Nephron (organoid): ENCODE measurements around the gene SEMA3G.
A peak's percentile ranks its signal among the peaks of the same experiment; 100 is the strongest.

ENCODE experiments used
- H3K27ac Mint-ChIP-seq, 3 experiments: 2 replicates each; pipeline ENCODE4 v1.8.0; 2020; ENCODE audit warnings: mixed read lengths in 3 of 3, mild to moderate bottlenecking in 2 of 3, moderate library complexity in 1 of 3
- H3K27me3 Mint-ChIP-seq: 2 replicates; pipeline ENCODE4 v1.8.0; 2021; ENCODE audit warnings: low read depth, mild to moderate bottlenecking, moderate library complexity, mixed read lengths
- H3K36me3 Mint-ChIP-seq: 2 replicates; pipeline ENCODE4 v1.8.0; 2020; ENCODE audit warnings: low read depth, mixed read lengths
- H3K4me1 Mint-ChIP-seq: 2 replicates; pipeline ENCODE4 v1.8.0; 2020; ENCODE audit warnings: mixed read lengths
- H3K4me3 Mint-ChIP-seq, 3 experiments: 2 replicates each; pipeline ENCODE4 v1.8.0; 2020; ENCODE audit warnings: mild to moderate bottlenecking in 3 of 3, mixed read lengths in 3 of 3, moderate library complexity in 2 of 3
- H3K9me3 Mint-ChIP-seq: 2 replicates; pipeline ENCODE4 v1.8.0; 2020; ENCODE audit warnings: mixed read lengths
- TF ChIP-seq, protein P1 (sequence below), 3 experiments: fragments of 200-600 bp; sonication (generic); IDR thresholded peaks; one replicate each; pipeline ENCODE4 v1.5.0; 2021; ENCODE audit warnings: antibody characterized with exemption in 3 of 3; ENCODE audit not compliant: unreplicated experiment in 3 of 3

The SEMA3G gene

GRCh38 chr3:52438579-52439425 is 6.1 kb downstream of the SEMA3G start:
- H3K4me1 Mint-ChIP-seq: peaks cover 17% of the 10 kb centered on the region
- no peak overlapping the region for H3K27ac Mint-ChIP-seq
- TF ChIP-seq, protein P1, sequence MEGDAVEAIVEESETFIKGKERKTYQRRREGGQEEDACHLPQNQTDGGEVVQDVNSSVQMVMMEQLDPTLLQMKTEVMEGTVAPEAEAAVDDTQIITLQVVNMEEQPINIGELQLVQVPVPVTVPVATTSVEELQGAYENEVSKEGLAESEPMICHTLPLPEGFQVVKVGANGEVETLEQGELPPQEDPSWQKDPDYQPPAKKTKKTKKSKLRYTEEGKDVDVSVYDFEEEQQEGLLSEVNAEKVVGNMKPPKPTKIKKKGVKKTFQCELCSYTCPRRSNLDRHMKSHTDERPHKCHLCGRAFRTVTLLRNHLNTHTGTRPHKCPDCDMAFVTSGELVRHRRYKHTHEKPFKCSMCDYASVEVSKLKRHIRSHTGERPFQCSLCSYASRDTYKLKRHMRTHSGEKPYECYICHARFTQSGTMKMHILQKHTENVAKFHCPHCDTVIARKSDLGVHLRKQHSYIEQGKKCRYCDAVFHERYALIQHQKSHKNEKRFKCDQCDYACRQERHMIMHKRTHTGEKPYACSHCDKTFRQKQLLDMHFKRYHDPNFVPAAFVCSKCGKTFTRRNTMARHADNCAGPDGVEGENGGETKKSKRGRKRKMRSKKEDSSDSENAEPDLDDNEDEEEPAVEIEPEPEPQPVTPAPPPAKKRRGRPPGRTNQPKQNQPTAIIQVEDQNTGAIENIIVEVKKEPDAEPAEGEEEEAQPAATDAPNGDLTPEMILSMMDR (IDR thresholded peaks at IDR 0.05; ENCODE audit: unreplicated experiment in 3 of 3): no peak
- H3K9me3 Mint-ChIP-seq: no peaks in the 10 kb centered on the region
- H3K4me3 Mint-ChIP-seq: no peak overlapping the region
- H3K27me3 Mint-ChIP-seq: no peaks in the 10 kb centered on the region
- no peaks in the 10 kb centered on the region for H3K36me3 Mint-ChIP-seq

GRCh38 chr3:52438104-52438376 is 6.9 kb downstream of the SEMA3G start:
- no peaks in the 10 kb centered on the region for H3K36me3 Mint-ChIP-seq
- H3K4me3 Mint-ChIP-seq: no peak overlapping the region
- H3K27ac Mint-ChIP-seq: no peak overlapping the region
- TF ChIP-seq, protein P1 (IDR thresholded peaks at IDR 0.05; ENCODE audit: unreplicated experiment in 3 of 3): no peak
- H3K27me3 Mint-ChIP-seq: no peaks in the 10 kb centered on the region
- peaks cover 25% of the 10 kb centered on the region for H3K4me1 Mint-ChIP-seq
- no peaks in the 10 kb centered on the region for H3K9me3 Mint-ChIP-seq

GRCh38 chr3:52437326-52438103 is 7.4 kb downstream of the SEMA3G start:
- TF ChIP-seq, protein P1 (IDR thresholded peaks at IDR 0.05; ENCODE audit: unreplicated experiment in 3 of 3): no peak

DNA sequence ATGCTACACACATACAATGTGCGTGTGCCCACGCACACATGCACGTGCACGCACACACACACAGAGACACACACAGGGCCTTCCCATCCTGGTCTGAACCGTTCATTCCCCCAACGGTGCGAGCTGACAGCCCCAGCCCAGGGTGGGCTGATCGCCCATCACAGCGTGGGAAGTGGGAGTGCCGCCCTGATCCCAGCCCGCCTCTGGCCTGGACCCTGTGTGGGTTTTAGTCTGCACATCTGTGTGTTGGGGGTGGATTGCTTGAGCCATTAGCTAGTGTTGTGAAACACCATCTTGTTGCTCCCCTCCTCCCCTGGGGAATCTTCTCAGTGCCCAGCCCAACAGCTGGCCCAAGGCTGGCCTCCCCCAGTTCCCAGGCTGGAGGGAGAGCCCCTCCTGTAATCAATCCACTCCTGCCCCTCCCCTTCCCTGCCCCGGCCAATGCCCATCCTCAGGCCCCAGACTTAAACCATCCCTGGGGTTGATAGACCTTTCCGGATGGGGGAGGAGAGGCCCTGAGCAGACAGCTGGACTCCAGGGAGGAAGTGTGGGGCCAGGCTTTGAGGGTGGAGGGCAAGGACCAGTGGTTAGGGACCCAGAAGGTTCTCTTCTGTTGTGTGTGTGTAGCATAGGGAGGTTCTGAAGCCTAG is 8.3 kb downstream of the SEMA3G start:
- Mint-ChIP-seq H3K4me3 (no peak overlapping the region), H3K9me3 (no peaks in the 10 kb centered on the region), H3K4me1 (peaks cover 39% of the 10 kb centered on the region), H3K27ac (peak overlapping the region; percentile 42 to 85 (median 76)), H3K27me3 (no peaks in the 10 kb centered on the region), H3K36me3 (no peaks in the 10 kb centered on the region)
- TF ChIP-seq, protein P1 (IDR thresholded peaks at IDR 0.05; ENCODE audit: unreplicated experiment in 3 of 3): no peak

More at GRCh38 chr3:52437326-52438103, 7.4 kb downstream of the SEMA3G start:
- Mint-ChIP-seq H3K4me3 (peak overlapping the region in 1 of 3 experiments; percentile 25), H3K4me1 (peaks cover 30% of the 10 kb centered on the region), H3K36me3 (no peaks in the 10 kb centered on the region), H3K27ac (peak overlapping the region; percentile 42 to 76 (median 51)), H3K27me3 (no peaks in the 10 kb centered on the region), H3K9me3 (no peaks in the 10 kb centered on the region)

GRCh38 chr3:52435246-52436101 is 9.4 kb downstream of the SEMA3G start:
- TF ChIP-seq, protein P1 (IDR thresholded peaks at IDR 0.05; ENCODE audit: unreplicated experiment in 3 of 3): no peak
- Mint-ChIP-seq H3K36me3 (no peaks in the 10 kb centered on the region), H3K9me3 (no peaks in the 10 kb centered on the region), H3K4me3 (no peak overlapping the region), H3K27ac (peak overlapping the region in 1 of 3 experiments; percentile 54), H3K27me3 (no peaks in the 10 kb centered on the region), H3K4me1 (peaks cover 43% of the 10 kb centered on the region)
